ENCODE measurements around the gene MINAR1.

Gene MINAR1

DNA sequence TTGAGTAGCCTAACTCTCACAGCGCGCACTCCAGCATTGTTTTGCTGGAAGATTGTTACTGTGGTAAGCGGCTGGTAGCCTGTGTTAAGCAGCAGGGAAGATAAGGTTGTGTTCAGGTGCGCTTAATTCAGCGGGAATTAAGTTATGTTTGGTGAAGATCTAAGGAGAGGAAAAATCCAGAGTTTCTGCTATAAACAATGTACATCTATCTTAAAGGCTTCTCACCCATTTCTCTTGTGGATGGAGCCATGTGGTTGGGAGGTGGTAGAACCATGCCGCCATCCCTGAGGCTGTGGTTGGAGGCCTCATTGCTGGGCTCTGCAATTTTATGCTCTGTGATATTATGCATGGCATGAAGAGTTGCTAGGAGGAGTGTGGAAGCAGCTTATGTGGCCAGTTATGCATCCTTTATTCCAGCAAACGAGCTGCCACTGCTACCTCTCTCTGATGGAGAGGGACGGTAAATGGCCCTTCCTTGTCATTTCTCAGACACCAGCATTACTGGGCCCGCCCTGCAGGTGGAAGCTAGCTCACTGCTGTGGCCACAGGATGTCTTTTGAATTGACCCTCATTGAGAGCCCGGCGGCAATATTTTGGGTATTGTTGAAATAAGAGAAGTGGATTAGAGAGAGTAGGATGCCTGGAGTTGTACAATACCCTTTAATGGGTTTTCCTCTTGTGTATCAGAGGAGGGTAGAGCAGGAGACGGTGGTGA lies 1.3 kb downstream of the MINAR1 start:
- DNase-seq = no peak

DNA sequence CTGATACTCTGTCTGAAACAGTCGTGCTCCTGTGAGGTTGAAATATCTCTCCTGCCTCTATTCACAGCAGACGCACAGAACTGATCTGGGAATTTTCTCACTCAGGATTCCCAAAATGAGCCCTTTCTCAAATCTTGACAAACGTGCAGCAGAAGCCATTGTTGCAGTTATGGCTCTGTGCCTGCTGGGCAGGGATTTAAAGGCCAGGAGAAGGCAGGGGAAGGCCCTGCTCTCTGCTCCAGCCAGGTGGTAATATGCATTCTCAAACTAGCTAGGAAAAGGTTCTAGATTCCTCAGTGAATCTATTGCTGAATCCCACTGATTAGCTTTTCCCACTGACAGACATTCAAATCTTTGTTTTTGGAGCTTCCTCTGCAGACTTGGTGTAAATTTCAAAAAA lies 2.2 kb downstream of the MINAR1 start:
- DNase-seq = no peak

DNA sequence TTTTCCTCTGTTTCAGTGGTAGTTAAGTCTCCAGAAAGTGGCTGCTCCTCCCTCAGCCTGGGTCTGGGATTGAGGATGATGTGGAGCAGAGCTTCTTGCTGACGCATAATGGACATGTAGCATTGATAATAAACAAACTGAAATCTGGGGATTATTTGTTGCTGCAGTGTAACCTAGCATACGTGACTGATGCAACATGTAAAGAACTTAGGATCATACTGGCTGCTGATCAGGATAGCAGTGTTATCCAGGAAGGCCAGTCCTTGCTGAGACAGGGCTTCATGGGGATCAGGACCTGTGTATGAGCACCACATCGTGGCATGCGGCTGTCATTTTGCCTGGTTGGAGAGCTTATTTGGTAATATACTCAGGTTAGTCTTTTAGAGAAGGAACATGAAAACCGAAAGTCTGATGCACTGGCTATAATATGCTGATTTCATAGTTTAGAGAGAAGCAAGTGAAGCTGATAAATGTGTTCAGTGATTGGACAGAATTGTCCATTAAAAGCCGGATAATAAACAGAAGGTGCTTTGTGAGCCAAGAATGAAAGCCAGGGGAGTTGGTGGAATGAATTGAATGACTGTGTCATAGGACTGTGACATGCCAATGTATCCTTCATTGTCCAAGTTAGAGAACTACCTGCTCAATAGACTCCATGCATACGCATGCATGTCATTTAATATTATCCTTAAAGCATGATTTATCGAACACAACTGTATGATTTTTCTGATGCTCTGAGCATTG lies 4.1 kb downstream of the MINAR1 start:
- no peak for DNase-seq

DNA sequence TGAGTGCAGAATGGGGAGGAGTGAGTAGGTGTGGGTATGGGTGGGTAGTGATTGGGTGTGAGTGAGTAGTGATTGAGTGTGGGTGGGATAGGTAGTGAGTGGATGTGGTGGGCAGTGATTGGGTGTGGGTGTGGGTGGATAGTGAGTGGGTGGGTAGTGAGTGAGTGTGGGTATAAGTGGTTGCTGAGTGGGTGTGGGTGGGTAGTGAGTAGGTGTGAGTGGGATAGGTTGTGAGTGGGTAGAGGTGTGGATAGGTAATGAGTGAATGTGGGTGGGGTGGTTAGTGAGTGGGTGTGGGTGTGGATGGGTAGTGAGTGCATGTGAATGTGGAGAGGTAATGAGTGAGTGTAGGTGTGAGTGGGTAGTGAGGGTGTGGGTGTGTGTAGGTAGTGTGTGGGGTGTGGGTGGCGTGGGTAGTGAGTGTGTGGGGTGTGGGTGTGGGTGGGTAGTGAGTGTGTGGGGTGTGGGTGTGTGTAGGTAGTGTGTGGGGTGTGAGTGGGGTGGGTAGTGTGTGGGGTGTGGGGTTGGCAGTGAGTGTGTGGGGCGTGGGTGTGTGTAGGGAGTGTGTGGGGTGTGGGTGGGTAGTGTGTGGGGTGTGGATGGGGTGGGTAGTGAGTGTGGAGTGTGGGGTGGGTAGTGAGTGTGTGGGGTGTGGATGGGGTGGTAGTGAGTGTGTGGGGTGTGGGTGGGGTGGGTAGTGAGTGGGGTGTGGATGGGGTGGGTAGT lies 5.3 kb downstream of the MINAR1 start:
- DNase-seq = no peak

DNA sequence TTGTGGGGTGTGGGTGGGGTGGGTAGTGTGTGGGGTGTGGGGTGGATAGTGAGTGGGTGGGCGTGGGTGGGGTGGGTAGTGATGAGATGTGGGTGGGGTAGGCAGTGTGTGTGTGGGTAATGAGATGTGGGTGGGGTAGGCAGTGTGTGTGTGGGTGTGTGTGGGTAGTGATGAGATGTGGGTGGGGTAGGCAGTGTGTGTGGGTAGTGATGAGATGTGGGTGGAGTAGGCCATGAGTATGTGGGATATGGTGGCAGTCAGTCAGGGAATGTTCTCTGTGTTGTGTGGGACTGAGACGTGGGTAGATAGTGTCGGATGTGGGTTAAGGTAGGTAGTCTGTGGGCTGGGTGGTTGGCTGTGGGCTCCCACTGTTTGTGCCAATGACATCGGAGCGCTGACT lies 7.1 kb downstream of the MINAR1 start:
- DNase-seq = no peak

DNA sequence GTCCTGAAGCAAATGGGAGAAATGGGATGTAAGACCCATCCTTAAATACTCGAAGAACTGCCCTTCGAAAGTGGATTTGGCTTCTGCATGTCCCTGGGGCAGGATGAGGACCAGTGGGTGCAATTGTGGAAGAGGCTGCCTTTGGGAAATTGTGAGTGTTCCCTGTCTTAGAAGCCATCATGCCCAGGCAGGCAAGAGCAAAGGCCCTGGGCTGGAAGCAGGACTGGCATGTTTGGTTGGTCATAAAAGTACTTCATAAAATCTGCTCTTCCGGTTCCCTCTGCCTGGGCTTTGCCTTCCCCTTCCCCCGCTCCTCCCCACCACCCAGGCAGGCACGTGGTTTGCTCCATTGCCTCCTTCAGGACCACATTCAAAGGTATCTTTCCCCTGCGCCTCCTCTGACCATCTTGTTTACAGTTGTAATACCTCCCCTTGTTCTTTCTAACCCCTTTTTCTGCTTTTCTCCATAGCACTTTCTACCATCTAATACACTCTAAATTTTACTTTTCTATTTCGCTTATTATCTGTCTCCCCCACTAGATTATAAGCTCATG lies 8.3 kb downstream of the MINAR1 start:
- no peak for DNase-seq

DNA sequence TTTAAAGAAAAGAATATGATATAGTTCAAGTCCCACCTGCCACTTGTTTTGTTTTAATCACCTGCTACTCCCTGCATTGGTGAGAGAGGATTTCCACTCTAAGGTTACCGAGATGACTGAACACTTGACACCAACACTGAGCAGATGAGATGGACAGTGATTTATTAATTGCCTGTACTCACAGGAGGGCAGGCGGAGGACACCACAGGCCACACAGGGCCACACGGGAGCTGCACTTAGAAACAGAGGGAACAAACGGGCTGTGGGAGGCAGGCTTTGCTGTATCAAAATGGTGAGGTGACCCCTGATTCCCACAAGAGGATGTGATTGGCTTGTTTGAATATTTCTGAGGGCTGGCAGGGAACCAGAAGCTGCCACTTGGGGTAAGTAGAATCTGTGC lies 10.8 kb downstream of the MINAR1 start:
- DNase-seq = no peak

DNA sequence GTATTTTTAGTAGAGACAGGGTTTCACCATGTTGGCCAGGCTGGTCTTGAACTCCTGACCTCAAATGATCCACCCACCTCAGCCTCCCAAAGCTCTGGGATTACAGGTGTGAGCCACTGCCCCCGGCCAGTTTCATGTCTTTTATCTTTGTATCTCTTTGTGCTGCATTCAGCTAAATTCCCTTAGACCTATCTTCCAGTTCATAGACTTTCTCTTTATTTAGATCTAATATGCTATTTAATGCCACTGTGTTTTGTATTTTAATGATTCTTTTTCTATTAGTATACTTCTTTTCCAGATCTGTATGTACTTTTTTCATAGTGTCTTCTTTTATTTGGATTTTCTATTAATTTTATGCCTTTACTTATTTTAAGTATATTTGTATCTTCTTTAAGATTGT lies 14.9 kb downstream of the MINAR1 start:
- DNase-seq = no peak

DNA sequence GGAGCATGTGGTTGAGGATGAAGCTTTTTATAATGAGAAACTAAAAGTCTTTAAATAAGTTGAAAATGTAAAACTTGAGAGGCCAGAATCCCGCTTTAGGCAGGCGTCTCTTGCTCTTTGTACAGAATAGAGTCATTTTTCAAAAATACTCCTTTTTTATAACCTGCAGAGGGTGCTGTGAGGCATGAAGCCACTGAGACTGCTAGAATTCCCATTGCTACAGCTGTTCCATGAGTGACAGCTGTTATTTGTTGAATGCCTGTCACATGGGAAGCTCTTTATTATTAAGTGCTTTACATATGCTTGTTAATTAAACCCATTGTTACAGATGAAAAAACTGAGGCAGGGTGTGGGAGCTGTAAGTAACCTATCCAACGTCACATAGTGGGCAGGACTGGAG lies 18.5 kb downstream of the MINAR1 start:
- DNase-seq = no peak

DNA sequence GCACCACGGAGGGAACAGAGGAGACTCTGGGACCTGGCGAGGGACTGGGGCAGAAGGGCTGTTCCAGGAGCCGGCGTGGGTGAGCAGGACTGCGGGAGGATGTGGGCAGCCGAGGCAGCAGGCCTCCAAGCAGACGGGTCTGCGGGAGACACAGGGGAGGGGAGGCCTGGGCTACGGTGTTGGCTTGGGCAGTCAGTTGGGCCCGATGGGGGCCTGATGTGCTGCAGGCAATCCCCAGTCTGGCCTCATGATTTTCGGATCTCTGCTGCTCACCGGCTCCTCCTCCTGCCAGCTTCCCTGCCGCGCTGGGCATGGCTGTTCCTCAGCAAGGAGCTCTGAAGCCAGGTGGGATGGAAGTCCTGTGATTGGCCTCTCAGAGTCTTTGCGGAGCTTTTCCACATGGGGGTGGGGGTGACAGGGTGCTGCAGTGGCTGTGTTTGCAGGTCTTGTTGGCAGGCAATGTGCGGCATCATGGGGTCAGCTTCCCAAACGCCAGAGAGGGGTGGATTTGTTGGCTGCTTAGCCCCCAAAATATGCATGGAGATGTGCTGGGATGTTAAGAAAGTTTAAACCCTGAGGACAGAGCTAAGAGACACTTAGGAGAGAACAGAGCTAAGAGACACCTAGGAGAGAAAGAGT lies 19.3 kb downstream of the MINAR1 start:
- DNase-seq = no peak

DNA sequence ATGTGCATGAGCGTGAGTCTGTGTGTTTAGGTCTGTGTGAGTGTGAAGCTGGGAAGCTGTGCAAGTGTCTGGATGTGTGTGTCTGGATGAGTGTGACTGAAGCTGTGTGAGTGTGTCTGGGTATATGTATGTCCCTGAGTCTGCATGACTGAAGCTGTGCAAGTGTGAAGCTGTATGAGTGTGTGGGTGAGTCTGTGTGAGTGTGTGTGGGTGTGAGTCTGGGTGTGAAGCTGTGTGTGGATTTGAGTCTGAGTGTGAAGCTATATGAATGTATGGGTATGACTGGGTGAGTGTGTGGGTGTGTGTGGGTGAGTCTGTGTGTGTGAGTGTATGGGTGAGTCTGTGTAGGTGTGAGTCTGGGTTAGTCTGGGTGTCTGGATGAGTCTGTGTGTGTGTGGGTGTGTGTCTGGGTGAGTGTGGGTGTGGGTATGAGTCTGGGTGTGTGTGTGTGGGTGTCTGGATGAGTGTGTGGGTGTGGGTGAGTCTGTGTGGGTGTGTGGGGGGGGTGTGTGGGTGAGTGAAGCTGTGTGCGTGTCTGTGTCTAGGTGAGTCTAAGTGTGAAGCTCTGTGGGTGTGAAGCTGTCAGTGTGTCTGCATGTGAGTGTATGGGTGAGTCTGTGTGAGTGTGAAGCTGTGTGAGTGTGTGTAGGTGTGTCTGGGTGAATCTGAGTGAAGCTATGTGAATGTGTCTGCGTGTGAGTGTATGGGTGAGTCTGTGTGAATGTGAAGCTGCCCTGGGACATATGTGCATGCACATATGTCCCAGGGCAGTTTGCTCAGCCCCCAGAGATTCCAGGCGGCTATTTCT lies 20.3 kb downstream of the MINAR1 start:
- DNase-seq = no peak

DNA sequence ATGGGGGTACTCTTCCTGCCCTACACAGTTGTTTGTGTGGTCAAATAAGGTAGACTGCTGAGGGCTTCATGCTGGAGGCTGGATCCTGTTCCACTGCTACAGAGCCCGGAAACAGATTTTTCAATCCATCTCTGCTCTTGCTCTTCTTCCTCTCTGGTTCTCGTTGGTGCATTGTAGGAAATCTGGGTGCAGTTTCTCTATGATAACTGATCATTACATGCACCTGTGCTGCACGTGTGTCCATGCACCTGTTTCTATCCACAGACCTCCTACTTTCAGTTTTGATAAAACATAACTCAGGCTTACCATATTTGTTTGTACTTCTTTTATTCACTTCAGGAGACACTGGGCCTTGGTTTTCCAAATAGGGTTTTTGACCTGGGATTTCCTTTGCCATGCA lies 21.3 kb downstream of the MINAR1 start:
- no peak for DNase-seq

DNA sequence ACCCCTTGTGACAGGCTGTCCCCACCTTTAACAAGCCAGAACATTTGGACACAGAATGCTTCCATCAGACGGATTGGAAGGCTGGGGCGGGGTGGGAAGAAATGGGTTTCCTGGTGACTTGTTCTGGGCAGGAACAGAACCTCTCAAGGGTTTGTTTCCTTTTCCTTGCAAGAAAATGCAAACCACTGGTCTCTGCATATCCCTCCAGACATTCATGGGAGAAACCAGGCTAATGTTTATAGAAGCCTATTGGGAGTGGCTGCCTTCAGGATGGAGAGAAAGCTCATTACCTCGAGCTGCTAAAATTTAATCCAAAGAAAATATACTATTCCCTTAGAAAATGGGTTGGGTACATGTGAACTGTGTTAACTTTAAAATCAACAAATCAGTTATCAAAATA lies 21.9 kb downstream of the MINAR1 start:
- DNase-seq = no peak

DNA sequence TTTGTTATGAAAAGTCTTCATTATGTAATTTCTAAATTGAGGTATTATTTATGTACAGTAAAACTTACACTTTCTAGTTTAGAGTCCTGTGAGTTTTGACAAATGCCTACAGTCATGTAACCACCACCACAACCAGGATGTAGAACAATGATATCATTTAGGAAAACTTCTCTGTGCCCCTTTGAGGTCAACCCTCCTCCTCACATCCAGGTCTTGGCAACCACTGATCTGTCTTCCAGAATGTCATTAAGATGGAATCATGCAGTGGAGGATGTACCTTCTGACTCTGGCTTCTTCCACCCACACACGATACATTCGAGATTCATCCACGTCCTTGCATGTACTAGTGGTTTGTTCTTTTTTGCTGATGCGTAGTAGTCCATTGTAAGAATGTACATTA lies 23.2 kb downstream of the MINAR1 start:
- no peak for DNase-seq

DNA sequence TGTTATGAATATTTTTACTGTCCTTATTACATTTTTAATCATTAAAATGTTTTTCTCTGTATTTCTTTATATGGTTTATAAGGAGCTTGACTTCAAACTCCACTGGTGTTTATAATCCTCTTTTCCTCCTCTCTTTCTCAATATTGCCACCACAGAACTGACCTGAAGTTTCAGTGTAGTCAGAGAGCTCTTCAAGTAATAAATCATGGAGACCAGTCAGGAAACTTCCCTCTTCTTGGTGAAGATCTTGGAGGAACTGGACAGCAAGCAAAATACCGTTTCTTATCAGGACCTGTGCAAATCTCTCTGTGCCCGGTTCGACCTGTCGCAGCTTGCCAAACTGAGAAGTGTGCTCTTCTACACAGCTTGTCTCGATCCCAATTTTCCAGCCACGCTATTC lies 23.8 kb downstream of the MINAR1 start:
- no peak for DNase-seq

DNA sequence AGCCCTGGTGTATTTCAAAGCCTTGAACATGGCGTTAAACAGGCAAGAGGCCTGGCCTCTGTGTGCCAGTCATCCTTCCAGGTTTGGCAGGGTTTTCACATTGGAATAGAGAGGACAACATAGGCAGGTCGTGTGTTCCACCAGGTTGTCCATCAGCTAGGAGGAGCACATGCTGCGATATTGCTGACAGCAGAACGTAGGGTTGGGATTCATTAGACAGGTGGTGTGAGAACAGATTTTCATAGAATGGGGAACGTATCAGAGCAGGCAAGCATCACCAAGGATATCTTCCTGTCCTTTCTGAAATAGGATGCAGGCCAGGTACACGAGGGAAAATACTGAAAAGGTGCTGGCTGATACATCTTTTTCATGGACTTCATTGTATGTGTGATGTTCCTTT lies 26.4 kb downstream of the MINAR1 start:
- no peak for DNase-seq

DNA sequence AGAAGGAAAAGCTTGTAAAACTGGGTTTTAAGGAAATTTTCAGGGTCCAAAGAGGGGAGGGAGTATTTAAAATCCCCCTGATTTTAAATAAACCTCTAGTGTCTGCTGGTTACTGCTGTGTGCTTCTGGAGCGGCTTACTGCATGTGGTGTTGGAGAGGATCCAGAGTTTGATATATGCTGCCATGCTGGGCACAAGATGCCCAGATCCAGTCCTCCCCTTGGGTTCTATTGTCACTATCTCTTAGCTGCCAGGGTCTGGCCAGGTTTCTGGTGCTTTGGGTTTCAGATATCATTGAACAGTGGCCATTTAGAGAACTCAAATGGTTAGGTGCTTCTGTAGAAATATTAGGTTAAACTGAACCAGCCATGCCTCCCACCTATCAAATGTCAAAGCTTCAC lies 27.5 kb downstream of the MINAR1 start:
- no peak for DNase-seq

DNA sequence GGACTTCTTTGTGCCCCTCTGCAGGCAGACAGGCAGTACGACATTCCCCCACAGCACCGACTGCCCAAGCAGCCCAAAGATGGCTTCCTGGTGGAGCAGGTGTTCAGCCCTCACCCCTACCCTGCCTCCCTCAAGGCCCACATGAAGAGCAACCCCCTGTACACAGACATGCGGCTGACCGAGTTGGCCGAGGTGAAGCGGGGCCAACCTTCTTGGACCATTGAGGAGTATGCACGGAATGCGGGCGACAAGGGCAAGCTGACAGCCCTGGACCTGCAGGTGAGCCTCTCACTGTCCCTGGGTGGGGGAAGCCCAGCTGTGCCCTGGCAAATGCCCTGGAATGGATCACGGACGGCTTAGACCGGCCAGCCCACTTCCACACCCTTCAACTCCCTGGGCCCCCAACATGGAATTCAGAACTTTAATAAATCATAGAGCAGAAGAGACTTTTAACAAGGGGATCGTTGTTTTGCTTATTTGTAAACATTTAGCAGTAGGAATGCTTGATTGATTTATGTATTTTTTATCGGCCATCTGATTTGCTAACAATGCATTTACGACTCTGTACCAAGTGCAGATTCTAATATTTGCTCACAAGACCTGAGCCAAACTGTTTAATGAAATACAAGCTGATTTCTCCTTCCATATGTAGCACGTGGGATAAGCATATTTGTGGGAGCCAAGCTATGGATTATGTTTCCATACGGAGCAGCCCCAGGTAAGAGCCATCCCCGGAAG lies 31.1 kb downstream of the MINAR1 start:
- DNase-seq = no peak

DNA sequence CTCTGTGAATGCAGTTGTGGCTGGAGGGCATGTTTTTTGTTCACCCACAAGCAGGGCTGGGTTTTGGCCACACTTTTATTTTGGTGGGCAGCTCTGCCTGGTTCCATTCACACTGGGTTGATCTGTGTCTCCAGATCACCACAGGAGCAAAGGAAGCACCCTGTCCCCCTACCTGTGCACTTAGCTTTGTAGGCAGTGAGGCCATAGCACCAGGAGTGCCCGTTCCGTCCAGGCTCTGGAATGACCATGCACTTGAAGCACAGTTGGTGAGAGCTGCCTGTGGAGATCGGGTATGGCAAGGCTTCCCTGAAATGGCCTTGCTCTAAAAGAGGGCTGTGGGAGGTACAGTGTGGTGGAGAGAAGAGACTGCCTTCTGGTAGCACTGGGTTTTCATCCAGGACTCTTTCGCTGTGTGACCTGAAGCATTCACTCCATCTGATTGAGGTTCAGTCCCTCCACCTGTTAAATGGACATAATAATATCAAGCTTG lies 31.7 kb downstream of the MINAR1 start:
- DNase-seq = no peak

DNA sequence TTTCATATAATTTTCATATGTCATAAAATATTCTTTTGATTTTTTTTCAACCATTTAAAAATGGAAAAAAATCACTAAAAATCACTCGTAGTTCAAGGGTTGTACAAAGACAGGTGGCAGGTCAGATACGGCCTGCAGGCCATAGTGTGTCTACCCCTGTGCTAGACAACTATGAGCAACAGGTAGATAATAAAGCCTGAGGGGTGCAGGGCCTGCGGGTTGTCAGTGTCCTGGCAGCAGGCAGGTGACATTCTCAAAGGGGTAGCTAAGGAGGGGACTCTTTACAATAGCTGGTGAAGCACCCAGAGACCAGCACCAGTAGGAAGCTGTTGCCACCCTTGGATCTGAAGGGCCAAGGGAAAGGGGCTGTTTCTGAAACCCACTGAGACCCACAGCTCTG lies 34.4 kb downstream of the MINAR1 start:
- no peak for DNase-seq

DNA sequence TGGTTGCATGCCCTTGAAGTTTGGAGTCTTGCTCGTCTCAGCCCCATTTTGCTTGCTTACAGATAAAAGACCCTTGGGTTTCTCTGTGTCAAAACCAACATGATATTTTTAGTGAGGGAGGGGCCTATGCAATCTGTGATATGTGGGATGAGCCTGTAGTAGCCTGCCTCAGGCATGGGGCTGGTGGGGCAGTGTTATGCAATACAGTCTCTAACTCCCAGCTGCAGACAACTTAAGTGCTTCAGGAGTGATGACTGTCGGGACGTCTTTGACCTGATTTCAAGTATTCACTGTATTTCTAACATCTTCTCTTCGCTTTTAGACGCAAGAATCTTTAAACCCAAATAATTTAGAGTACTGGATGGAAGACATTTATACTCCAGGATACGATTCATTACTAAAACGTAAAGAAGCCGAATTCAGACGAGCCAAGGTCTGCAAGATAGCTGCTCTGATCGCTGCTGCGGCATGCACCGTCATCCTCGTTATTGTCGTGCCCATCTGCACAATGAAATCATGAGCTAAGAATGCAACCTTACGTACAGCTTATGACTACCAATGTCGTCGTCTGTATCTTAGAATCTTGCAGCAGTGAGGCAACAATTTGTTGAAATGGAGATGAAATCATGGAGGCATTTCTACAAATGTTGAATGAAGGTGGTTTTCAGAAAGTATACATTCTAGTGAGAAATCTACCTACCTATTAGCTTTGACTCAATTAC lies 35.9 kb downstream of the MINAR1 start:
- no peak for DNase-seq
